ENCODE measurements around the gene SYK.
A peak's percentile ranks its signal among the peaks of the same experiment; 100 is the strongest.
"Not testable (repeated sequence)": the region's sequence is repeated elsewhere in the genome, so short reads cannot be mapped to it uniquely, and the experiment has no call there.

Gene SYK

GRCh38 chr9:90882991-90883600 lies 81.5 kb downstream of the SYK start:
- DNase-seq: no peak

- DNase-seq: no peak
Measured at GRCh38 chr9:90883661-90884060, 82.0 kb downstream of the SYK start.

- DNase-seq: no peak
Measured at GRCh38 chr9:90884178-90884577, 82.6 kb downstream of the SYK start.

GRCh38 chr9:90886868-90887267 lies 85.2 kb downstream of the SYK start:
- not testable (repeated sequence) for DNase-seq

- DNase-seq: no peak
Measured at GRCh38 chr9:90888941-90889340, 87.3 kb downstream of the SYK start.

- DNase-seq: no peak
Measured at GRCh38 chr9:90890146-90890810, 88.7 kb downstream of the SYK start.

- DNase-seq: no peak
Measured at GRCh38 chr9:90891308-90892040, 89.9 kb downstream of the SYK start.

- DNase-seq: no peak
Measured at GRCh38 chr9:90892918-90893317, 91.3 kb downstream of the SYK start.

- DNase-seq: no peak
Measured at GRCh38 chr9:90893706-90894105, 92.1 kb downstream of the SYK start.

- DNase-seq: no peak
Measured at GRCh38 chr9:90894986-90895687, 93.5 kb downstream of the SYK start.

GRCh38 chr9:90895786-90896185 lies 94.2 kb downstream of the SYK start:
- no peak for DNase-seq

- DNase-seq: no peak
Measured at GRCh38 chr9:90896231-90896630, 94.6 kb downstream of the SYK start.

- DNase-seq: no peak
Measured at GRCh38 chr9:90898228-90898627, 96.6 kb downstream of the SYK start.

- DNase-seq: no peak
Measured at GRCh38 chr9:90899287-90899686, 97.7 kb downstream of the SYK start.

GRCh38 chr9:90900130-90900529 lies 98.5 kb downstream of the SYK start:
- peak in 1 of 2 experiments; percentile 11 for DNase-seq

- DNase-seq: no peak
Measured at GRCh38 chr9:90901933-90902332, 100.3 kb downstream of the SYK start.

- no peak for DNase-seq
Measured at GRCh38 chr9:90903766-90904424, 102.3 kb downstream of the SYK start.

- no peak for DNase-seq
Measured at GRCh38 chr9:90904706-90905478, 103.3 kb downstream of the SYK start.

GRCh38 chr9:90905822-90906221 lies 104.2 kb downstream of the SYK start:
- no peak for DNase-seq

GRCh38 chr9:90906316-90907055 lies 104.9 kb downstream of the SYK start:
- DNase-seq: no peak

- no peak for DNase-seq
Measured at GRCh38 chr9:90907056-90907445, 105.4 kb downstream of the SYK start.
